RPMI8226 (cell line): ENCODE data around the gene EDARADD.
A peak's percentile ranks its signal among the peaks of the same experiment; 100 is the strongest.

Experiments used
- DNase-seq: peaks from one replicate; pipeline ENCODE4 v3.0.0-alpha.2; 2015

The EDARADD gene

DNA sequence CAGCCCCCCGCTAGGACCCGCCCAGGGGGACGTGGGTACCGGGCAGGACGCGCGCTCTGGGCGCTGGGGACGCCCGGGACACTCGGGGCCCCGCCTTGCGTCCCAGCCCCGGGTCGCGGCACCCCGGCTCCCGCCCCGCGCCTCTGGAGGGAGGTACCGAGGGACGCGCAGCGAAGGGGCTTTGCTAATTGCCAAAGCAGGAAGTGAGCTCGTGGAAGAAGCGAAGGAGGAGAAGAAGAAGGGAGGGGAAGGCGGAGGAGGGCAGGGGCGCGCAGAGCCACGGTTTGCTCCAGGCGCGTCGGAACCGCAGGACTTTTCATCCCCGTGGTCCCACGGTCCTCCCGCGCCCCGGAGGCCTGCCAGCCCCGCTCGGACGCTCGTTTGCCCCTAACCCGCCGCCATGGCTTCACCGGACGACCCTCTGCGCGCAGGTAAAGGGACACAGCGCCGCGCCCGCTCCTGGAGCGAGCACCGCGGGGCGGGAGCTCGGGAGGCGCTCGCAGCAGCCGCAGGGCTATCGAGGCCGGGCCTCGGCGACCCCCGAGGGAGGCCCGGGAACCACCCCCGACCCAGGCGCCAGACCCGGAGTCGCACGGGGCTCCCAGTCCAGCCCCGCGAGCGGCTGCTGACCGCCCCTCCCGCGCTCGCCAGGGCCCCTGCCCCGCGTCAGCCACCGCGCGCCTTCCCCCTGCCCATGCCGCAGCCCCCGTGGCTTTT is 1.3 kb downstream of the EDARADD start:
- no peak for DNase-seq

DNA sequence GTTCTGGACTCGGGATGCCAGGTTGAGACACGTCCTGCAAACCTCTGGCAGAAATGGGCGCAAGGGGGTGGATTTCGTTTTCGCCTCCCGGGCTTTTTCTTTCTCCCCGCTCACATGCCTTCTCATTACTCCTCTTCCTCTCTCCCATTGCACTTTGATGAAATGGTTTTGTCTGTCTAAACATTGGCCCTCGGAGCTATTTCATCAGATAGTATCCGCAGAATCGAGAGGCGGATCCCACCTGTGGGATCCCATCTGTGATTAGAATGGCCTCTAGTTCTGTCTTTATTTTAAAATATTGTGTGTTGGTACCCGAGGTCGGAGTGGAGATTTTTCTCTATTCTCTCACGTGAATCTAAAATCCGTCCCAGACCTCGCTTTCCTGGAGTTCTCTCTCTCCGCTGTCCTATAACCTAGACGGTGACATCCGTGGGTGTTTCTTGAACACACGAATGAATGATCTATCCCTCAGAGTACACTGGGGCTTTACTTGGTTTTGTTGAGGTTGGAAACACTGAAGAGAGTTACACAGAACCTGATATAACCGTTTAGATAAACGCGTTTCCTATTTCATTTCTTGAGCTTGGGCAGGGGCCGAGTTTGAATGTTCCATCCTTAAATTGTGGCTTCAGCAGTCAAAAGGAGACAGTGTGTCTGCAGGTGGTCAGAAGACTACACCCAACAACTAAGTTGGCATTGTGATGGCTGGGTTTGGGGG is 2.0 kb downstream of the EDARADD start:
- DNase-seq, result no peak

- DNase-seq, result no peak
These were observed 2.6 kb downstream of the EDARADD start for GRCh38 chr1:236396665-236397043.

- DNase-seq, result no peak
These were observed 3.2 kb downstream of the EDARADD start for GRCh38 chr1:236397173-236397759.

DNA sequence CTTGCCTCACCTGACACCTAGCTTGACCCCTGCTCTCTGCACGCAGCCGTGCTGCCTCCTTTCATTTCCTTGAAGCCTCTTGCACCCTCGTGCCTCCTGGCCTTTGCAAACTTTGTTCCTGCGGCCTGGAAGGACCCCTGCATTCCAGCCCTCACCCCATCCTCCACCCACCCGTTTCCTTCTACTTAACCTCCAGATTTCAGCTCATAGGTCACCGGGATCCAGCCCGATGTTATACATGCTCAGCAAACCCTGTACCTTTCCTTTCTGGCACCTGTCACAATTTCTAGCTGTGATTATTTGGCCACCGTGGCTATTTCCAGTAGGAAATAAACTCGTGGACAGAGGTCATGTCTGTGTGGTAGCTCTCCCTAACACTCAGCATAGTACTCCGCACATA is 4.5 kb downstream of the EDARADD start:
- DNase-seq, result no peak

GRCh38 chr1:236400061-236400603 is 6.0 kb downstream of the EDARADD start:
- no peak for DNase-seq

GRCh38 chr1:236401698-236402097 is 7.6 kb downstream of the EDARADD start:
- no peak for DNase-seq

- no peak for DNase-seq
These were observed 10.0 kb downstream of the EDARADD start for GRCh38 chr1:236403905-236404696.

DNA sequence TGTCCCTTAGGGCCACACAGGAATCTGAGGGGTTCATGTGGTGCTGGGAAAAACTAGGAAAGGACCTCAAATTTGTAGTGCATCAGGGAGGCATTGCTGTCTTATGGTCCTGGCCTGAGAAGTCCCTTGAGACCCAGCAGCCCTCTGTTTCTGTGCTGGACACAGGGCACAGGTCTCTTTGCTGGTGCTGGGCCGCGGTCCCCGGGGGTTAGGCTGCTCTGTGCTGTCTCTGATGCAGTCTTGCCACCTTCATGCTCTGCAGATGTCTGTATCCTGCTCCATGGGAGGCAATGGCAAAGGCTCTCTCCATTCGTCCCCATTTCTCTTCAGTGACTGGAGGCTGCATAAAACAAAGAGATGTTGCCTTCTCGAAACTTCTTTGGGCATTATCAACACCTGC is 13.0 kb downstream of the EDARADD start:
- no peak for DNase-seq

DNA sequence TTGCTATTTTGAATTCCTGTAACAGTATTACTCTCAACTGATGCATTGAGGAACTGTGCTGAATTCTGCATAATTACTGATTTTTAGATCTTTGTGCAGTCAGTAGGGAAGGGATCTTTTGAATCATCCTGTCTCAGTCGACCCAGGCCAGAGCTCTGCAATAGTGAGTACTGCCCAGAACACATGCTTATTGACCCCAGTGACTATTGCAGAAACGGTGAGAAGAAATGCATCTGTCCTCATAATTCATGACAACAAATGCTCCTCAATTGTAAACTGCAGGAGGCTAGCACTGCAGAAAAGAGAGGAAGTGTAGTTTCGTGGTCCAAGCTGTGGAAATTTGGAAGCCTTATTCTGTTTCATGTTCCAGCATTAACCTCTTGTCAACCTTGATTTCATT is 19.6 kb downstream of the EDARADD start:
- DNase-seq, result no peak

- DNase-seq, result no peak
These were observed 22.1 kb downstream of the EDARADD start for GRCh38 chr1:236416165-236416564.

DNA sequence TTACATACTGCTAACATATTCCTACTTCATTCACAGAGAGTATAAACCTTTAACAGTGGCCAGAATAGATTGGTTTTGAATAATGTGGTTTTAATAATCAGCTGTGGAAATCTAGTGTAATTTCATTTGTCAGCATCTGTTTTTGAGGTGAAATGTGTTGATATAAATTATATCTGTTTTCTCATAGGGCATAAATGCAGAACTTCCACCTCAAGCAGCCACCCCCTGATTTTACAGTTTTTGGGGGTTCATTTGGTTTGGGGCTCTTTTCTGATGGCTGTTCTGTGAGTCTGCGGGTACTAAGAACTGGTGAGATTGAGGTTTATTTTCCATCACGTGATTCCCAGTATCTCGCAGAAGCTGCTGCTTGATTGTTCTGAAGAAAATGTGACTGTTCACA is 23.2 kb downstream of the EDARADD start:
- no peak for DNase-seq

GRCh38 chr1:236419502-236419901 is 25.4 kb downstream of the EDARADD start:
- no peak for DNase-seq

DNA sequence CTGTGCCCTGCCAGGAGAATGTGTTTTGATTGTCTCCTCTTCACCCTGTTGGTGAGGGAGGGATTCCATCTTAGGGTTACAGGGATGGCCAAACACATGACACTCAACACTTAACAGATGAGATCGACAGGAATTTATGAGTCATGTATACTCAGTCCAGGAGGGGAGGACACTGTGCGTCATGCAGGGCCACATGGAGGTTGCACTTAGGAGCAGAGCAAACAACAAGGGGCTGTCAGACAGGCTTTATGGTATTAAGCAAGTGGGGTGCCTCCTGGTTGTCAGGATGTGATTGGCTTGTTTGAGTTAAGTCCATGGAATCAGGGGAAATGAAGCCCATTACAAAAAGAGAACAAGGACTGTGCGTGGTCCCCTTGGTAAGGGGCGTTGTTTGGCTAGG is 26.9 kb downstream of the EDARADD start:
- DNase-seq, result no peak

- no peak for DNase-seq
These were observed 27.9 kb downstream of the EDARADD start for GRCh38 chr1:236421850-236422516.

GRCh38 chr1:236422517-236422876 is 28.4 kb downstream of the EDARADD start:
- DNase-seq, result no peak

DNA sequence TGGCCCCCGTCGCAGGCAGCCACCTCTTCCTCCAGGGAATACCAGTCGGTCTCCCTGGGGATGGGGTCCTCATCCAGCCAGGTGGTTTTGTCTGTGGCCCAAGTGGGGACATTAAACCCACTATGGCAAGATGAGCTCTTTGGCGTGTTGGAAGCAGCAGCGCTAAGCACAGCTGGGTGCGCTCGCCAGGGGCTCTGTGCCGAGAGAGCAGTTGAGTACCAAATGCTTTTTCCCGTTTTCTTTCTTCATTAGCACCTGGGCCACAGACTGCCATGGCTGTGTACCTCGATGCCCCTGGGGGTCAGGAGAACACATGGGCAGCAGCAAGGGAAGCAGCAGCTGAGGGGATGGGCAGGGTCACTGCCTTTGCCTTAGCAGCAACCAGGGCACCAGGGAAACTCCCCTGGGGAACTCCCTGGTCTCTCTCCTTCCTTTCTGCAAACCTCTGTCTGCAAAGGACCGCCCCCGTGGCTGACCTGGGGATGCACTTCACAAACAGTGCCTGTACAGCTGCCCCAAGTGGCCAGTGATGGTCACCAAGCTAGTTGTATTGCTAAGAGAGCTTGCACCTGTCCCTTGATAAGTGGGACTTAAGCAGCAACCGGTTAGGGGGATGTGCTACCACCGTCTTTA is 31.1 kb downstream of the EDARADD start:
- DNase-seq, result peak; percentile 49

GRCh38 chr1:236426215-236426614 is 32.1 kb downstream of the EDARADD start:
- DNase-seq, result no peak

DNA sequence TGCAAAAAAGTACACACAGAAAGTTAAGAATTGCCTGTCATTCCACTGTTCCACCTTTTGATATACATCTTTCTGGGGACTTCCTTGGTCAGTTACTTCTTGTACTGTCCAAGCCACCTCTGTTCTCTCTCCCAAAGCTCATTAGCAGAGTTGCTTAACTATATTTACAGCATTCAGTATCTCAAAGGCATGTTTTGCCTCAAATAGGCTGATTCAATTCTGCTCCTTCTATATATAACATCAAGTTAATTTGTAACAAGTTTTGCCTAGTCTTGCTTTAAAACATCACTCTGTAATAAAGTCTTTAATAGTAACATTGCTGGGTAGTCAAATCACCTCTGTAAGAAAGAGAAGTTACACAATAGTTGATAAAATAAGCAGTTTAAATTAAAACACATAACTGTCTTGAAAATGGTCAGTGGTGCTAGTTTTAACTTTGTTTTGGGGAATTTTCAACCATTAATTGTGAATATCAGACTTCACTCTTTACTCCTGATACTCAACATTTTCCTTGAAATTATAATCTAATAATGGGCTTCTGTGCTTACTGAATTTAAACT is 35.7 kb downstream of the EDARADD start:
- DNase-seq, result no peak

DNA sequence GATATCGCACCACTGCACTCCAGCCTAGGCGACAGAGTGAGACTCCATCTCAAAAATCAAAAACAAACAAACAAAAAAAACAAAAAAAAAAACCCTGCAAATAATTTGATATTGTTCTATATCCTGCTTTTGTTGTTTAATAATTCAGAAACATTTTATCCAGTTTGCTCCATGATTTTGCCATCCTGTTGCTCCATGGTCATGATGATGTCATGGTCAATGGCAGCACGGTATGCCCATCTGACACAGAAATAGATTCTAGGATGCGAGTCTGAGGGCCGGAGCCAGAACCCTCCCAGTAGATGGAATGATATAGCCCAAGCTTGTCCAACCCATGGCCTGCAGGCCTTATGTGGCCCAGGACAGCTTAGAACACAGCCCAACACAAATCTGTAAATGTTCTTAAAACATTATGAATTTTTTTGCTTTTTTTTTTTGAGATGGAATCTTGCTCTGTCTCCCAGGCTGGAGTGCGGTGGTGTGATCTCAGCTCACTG is 39.8 kb downstream of the EDARADD start:
- no peak for DNase-seq

GRCh38 chr1:236438614-236439013 is 44.5 kb downstream of the EDARADD start:
- no peak for DNase-seq

DNA sequence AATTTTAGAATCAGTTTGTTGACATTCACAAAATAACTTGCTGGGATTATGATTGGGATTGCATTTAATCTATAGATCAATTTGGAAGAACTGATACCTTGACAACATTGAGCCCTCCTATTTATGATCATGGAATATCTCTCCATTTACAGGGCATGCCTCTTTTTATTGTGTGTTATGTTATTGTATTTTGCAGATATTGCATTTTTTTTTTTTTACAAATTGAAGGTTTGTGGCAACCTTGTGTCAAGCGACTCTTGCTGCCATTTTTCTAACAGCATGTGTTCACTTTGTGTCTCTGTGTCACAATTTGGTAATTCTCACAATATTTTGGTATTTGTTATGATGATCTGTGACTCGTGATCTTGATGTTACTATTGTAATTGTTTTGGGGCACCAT is 46.3 kb downstream of the EDARADD start:
- no peak for DNase-seq
